HG03097 (cell line): ENCODE measurements around the gene TMEM62.

Experiments
- ATAC-seq: cut with Tn5 transposase; IDR thresholded peaks from one replicate; pipeline ENCODE4 v1.9.1; 2021; ENCODE audit not compliant: unreplicated experiment, low FRiP score

TMEM62 gene

DNA sequence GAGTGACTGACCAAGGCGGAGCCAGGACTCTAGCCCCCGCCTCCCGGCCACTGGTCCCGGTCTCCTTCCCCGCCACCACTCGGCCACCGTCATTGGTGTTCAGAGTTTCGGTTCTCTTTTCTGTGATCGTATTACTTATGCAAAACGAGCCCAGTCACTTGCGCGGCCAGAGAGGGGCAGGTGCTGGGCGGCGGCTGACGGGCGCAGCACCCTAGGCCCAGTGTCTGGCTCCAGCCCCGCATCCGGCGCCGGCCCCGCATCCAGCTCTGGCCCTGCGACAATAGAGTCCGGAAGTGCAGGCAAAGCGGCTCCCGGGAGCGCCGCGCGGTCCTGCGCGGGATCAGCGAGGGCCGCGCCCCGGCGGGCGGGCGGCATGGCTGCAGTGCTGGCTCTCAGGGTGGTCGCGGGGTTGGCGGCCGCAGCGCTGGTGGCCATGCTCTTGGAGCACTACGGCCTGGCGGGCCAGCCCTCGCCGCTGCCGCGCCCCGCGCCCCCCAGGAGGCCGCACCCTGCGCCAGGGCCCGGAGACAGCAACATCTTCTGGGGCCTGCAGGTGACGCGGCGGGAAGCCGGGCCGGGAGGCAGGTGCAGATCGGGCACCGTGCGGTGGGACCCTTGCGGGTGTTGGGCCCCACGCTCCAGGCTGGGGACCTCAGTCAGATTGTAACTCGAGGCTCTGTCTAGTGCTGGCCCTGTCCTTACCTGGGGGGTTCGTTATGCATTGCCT, at the start of gene TMEM62:
Gene TMEM62, plus strand, starts transcription at position 157 of the 727 bp plus-strand sequence. Its CDS starts 217 bp downstream, at position 374.
- peak; percentile 92 for ATAC-seq

DNA sequence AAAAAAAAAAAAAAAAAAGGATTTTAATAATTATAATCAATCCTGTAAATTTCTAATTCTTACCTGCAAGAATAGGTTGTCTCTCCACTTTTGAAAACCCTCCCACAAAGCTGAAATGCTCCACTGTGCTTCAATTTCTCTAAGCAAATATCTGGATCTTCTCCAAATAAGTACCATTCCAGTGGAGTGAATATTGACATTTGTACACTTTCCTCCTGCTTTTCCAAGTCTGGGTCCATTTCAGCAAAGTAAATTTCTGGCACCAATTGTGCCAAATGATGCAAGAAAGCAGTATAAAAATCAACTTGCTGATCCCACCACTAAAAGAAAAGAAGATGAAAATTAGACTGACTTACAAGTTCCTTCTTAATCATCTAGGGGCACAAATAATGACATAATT, 47.5 kb upstream of the TMEM62 start:
- ATAC-seq = no peak

DNA sequence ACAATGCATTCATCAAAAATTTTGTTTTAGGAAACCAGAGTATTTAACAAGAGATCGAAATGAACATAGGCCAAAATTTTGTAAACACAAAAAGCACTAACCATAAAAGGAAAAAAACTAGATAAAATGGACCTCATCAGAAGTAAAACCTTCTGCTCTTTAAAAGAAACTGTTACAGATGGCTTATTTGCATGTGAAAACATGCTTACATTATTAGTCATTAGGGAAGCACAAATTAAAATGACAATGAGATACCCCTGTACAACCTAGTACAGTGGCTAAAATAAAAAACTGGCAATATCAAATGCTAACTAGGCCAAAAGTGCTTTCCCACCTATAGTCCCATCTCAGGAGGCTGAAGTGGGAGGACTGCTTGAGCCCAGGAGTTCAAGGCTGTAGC, 46.8 kb upstream of the TMEM62 start:
- ATAC-seq = no peak

DNA sequence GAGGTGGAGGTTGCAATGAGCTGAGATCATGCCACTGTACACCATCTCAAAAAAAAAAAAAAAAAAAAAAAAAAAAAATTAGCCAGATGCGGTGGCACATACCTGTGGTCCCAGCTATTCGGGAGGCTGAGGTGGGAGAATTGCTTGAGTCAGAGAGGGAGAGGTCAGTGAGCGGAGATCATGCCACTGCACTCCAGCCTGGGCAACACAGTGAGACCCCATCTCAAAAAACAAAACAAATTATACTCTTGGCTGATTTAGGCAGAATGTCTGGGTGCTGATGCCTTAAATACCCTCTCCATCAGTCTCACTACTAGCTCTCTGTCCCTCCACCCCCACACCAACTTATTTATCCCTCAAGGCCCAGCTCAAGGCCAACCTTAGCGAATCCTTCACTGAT, 41.5 kb upstream of the TMEM62 start:
- no peak for ATAC-seq

DNA sequence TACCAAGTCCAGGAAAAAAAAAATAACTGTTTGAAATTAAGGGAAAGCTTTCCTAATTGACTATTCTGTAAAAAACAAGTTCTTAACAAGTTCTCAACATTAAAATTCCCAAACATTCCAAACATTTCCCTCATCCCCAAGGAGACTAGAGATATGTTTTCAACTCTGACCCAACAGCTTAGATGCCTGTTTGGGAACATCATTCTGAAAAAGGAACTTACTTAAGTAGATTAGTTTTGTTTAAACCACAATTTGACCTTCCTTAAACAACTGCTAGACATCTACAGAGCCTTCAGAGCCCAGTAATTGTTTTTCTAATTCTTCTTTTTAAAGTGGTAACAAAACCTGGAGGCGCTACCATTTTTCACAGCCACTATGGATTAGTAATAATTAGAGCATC, 40.4 kb upstream of the TMEM62 start:
- no peak for ATAC-seq

DNA sequence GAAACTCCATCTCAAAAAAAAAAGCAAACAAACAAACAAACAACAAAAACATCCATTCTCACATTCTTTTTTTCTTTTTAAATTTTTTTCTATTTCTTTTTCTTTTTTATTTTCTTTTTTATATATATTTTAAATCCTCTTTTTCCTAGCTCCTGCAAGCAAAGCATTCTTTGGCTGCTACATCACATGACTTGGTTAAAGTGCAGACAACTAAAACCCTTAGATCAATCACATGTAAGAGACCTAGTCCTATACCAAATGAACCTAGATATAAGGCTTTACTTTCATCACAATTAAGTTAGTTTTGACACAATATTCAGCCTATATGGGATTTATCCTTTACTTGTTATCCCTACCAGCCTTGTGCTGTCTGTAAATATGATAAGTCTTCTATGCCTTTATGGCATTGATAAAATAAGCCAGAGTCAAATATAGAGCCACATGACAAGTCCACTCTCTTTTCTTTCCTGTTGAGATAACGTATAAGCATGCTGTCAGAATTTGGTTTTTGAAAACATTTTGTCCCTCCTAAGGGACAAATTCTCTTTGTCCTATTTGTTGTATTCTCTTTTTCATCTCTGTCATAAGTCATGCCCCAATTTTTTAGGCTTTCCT, 38.9 kb upstream of the TMEM62 start:
- no peak for ATAC-seq

DNA sequence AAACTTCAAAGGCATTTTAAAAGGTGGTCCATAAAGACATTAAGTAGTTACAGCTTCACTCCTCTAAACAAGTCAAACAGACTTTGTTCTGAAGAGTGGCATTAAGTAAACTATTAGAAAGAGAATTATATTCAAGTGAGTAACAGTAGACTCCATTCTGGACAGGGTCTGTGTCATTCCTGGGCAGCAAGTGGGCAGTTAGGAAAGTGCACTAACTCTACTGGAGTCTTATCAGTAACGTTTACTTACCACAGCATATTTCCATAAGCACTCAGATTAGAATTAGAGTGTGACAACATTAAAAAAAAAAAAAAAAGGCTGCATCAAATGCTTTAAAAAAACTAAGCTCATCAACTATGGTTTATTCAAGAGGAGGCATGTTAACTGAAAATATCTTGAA, 38.1 kb upstream of the TMEM62 start:
- no peak for ATAC-seq

DNA sequence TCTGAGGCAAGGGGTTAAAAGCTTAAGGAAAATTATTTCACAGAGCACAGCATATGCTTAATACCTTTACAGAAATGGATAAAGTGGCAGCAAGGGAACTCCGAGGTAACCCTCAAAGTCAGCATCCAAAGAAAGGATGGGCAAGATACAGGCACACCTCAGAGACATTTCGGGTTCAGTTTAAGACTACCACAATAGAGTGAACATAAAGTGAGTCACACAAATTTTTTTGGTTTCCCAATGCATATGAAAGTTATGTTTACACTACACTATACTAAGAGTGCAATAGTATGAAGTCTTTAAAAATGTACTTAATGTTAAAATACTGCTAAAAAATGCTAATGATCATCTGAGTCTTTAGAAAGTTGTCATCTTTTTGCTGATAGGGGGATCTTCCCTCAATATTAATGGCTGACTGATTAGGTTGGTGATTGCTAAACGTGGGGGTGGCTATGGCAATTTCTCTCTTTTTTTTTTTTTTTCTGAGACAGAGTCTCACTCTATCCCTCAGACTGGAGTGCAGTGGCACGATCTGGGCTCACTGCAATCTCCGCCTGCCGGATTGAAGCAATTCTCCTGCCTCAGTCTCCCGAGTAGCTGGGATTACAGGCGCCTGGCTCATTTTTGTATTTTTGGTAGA, 37.6 kb upstream of the TMEM62 start:
- ATAC-seq = no peak

DNA sequence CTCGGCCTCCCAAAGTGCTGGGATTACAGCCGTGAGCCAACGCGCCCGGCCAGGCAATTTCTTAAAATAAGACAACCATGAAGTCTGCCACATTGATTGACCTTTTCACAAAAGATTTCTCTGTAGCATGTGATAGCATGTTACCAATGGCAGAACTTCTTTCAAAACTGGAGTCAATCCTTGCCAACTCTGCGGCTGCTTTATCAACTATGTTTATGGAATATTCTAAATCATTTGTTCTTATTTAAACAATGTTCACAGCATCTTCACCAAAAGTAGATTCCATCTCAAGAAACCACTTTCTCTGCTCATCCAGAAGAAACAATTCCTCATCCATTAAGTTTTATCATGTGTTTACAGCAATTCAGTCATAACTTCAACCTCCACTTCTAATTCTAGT, 37.0 kb upstream of the TMEM62 start:
- ATAC-seq = no peak

DNA sequence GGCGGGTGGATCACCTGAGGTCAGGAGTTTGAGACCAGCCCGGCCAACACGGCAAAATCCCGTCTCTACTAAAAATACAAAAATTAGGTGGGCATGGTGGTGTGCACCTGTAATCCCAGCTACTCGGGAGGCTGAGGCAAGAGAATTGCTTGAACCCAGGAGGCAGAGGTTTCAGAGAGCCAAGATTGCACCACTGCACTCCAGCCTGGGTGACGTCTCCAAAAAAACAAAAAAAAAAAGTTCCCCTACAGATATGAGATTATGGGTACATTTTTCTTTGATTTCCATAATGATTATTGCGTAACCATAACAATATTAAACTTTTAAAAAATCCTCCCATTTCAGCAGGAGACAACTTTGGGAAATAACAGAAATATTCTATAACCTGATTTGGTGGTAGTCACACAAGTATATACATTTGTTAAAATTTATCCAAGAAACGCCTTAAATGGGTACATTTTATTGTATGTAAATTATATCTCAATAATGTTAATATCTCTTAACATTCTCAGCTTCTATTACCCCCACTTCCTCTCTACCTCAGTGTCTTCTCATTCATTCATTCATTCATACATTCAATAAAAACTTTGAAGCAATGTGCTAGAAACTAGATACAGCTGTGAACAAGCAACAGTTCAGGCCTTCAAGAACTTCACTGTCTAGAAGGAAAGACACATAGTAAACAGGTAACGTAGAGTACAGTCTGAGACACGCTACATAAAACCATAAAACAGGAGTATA, 34.1 kb upstream of the TMEM62 start:
- ATAC-seq = no peak

DNA sequence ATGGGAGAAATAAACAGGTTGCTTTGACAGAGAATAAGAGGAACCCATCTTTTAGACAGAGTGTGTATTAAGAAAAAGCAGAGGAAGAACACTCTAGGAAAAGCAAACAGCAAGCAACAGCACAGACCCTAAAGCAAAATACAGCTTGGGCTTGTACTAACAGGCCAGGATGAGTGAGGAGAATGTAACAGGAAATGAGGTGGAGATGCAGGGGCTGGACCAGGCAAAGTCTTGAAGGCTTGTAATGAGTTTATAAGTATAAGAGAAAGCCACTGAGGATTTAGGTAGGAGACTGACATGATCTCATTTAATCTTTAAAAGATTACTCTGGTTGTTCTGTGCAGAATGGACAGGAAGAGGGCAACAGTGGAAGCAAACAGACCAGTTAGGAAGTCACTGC, 32.4 kb upstream of the TMEM62 start:
- ATAC-seq = no peak

DNA sequence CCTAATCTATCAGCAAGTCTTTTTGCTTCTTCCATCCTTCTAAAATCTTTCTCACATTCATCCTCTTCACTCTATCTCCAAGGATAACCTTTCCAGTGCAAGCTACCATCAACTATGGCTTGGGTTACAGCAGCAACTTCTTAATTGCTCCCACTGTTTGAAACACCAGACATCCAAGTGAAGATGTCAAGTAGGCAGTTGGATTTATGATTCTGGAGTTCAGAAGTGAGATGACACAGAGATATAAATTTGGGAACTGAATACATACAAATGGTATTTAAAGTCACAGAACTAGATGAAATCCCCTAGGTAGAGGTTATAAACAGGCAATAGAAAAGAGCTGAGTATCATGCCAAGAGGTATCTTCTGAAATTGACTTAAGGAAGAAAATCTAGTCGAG, 31.2 kb upstream of the TMEM62 start:
- ATAC-seq = no peak

DNA sequence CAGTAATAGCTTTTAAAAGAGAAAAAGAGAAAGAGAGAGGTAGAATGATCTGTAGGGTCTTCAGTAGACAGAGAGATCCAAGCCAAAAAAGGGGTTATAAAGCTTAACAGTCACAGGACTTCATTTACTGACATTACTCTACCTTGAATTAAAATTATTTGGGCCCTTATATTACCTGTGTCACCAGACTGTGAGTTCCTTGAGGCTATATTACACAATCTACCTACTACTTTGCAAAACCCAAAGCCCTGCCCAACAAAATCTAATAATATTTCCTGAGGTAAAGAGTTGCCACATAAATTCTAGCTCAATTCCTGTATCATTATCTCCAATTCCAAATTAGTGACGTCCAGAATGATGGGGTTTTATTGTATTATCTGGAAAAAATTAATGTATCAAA, 29.5 kb upstream of the TMEM62 start:
- ATAC-seq = no peak

DNA sequence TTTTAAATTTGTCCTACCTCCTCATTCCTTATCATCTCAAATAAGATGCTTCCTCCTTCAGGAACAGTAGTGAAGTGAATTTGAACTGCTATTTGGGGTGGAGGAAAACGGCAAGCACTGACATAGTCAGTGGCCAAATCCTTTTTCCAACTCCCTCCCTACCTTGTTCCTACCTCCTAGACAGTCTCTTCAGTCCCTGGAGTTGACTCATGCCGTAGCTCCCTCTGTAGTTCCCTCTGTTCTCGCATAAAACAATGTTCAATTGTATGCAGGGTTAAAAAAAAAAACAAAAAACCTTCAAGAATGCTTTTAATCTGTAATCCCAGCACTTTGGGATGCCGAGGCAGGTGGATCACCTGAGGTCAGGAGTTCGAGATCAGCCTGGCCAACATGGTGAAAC, 29.0 kb upstream of the TMEM62 start:
- no peak for ATAC-seq

DNA sequence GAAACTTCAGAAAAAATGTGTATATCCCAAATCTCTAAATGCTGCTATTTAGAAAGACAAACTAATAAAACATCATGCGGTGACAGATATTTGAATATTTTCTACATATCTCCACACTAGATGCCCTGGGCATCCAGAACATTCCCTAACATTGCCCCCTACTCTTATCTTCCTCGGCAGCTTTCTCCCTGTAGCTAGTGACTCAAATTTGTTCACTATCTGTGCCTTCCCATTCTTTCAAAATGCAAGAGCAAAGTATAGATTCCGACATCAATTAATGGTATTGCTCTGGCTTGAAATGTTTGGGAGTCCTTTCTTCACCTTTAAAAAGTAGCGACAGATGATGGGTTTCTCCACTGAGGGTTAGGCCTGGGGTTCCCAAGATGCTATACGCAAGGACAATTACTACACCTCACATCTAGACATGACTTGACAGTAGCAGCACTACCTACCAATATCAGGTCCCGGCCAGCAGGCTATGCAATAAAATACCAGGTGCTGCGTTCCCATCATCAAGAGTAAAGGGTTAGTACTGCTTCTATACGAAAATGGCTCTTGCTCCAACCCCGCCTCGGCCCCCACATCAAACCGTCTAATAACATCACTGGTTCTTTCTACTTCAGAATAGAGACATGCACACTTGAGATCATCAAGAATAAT, 28.2 kb upstream of the TMEM62 start:
- ATAC-seq = peak; percentile 13

DNA sequence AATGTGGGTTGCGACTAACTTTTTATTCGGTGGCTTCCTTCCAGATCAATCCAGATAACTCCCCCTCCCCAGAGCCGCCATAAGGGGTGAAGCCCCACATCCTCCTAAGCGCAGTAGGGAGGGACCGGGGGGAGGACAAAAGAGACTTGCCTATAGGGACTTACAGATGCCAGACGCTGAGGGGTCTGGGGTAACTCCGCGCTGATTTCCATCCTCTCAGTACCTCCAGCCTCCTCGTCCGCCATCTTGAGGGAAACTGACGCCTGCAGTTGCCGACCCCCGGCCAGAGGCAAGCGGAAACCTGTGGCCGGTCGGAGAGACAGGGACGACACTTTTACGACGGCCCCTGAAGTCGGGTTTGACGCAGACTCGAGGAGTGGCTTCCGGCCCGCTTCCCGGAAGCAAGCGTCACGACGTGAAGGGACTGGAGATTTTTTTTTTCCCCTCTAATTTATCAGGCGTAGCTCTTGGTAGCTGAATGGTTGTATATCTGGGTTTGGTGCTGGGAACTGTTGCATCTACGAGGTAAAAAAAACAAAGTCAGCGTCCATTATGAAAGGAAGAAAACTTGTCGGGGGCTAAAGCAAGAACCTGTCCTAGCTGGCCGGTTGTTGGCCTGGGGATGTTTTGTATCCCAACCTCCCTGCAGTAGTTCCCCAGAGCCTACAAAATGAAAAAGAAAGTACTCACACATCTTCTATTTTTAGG, 27.5 kb upstream of the TMEM62 start, which contains the start of gene UBR1:
Gene UBR1, minus strand, starts transcription at position 261 of the 708 bp plus-strand sequence. Its CDS starts 16 bp downstream, at position 245.
- ATAC-seq = peak; percentile 84

DNA sequence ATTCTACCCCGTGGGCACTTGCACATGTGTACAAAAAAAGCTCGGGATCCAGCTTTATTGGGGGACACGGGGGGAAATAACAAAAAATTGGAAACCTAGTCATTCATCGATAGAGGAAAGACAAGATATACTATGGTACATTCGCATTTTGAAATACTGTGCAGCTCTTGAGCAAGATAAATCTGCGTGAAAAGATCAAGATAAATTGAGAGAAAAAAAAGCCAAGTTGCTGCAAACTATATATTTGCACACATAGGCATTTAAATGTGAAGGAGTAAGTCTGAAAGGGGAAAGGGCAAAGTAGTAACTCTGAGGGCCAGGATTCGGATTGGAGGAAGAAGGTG, 26.9 kb upstream of the TMEM62 start:
- no peak for ATAC-seq

DNA sequence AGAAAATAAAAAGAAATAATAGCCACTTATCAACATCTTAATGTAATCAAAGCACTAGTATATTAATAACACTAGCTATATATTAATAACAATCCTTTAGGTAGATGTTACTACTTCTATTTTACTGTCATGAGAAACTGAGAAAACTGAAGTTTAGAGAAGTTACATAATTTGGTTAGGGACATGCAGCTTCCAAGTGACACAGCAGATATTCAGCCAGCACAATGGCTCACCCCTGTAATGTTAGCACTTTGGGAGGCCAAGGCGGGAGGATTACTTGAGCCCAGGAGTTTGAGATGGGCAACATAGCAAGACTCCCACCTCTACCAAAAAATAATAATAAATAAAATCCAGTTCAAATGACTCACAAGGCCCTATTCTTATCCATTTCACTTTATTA, 25.6 kb upstream of the TMEM62 start:
- ATAC-seq = no peak

DNA sequence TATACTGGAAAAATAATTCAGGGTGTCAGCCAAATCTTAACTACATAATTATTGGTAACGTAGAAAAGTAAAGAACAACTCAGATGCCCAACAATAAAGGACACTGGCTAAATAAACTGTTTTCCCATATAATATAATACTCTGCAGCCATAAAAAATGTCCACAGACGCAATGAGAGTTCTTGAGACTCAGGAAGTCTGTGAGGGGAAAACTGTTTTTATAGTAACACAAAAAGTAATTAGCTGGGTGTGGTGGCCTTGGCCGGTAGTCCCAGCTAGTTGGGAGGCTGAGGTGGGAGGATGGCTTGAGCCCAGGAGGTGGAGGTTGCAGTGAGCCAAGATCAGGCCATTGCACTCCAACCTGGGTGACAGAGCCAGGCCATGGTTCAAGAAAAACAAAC, 22.0 kb upstream of the TMEM62 start:
- no peak for ATAC-seq

DNA sequence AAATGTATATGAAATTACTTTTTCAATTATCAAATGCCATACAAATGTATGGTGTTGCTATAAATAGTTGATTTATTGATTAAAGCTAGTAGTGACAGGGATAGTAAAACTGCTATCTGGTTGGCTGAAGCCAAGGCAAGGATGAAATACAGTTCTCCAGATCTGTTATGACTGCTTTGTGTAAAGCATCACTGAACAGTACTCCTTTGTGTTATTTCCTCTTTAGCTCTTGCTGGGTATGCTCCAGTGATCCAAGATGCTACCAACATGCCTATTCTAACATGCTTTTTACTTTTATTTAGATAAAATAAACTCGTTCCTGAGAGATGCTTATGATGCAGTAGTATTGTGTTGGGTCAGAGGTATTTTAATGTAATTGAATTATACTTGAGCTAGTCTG, 15.1 kb upstream of the TMEM62 start:
- no peak for ATAC-seq
